Effector memory CD4-positive, alpha-beta T cell (primary cell): ENCODE results near the gene NAGS.
"Not testable (repeated sequence)": the region's sequence is repeated elsewhere in the genome, so short reads cannot be mapped to it uniquely, and the experiment has no call there.

ENCODE experiments used
- DNase-seq, 3 donors: peaks; one replicate each; pipeline ENCODE4 v3.0.0-alpha.2; 2020
- H3K27ac ChIP-seq: 2 replicates; pipeline ENCODE4 v1.7.0; 2013; ENCODE audit warnings: mild to moderate bottlenecking, low read length, moderate library complexity; ENCODE audit not compliant: insufficient read depth, poor library complexity, severe bottlenecking
- H3K27me3 ChIP-seq: replicated peaks from 2 replicates; pipeline ENCODE4 v1.7.0; 2013; ENCODE audit warnings: mild to moderate bottlenecking, low read length; ENCODE audit not compliant: insufficient read depth, control insufficient read depth, poor library complexity, severe bottlenecking
- H3K36me3 ChIP-seq: 2 replicates; pipeline ENCODE4 v1.7.0; 2013; ENCODE audit warnings: mild to moderate bottlenecking, low read length, moderate library complexity; ENCODE audit not compliant: control insufficient read depth, insufficient read depth
- H3K4me1 ChIP-seq: 2 replicates; pipeline ENCODE4 v1.7.0; 2013; ENCODE audit warnings: low read length, mild to moderate bottlenecking; ENCODE audit not compliant: control insufficient read depth, insufficient read depth, poor library complexity, severe bottlenecking
- H3K4me3 ChIP-seq: 2 replicates; pipeline ENCODE4 v1.7.0; 2013; ENCODE audit warnings: low read length, low read depth, mild to moderate bottlenecking; ENCODE audit not compliant: insufficient read depth, poor library complexity, severe bottlenecking
- H3K9me3 ChIP-seq: 2 replicates; pipeline ENCODE4 v1.7.0; 2013; ENCODE audit warnings: mild to moderate bottlenecking, low read length, moderate library complexity; ENCODE audit not compliant: control insufficient read depth

The NAGS gene

GRCh38 chr17:44038604-44039011, 34.2 kb downstream of the NAGS start:
- peaks cover 35% of the 10 kb centered on the region for H3K36me3 ChIP-seq
- H3K27ac ChIP-seq = no peak overlapping the region
- no peaks in the 10 kb centered on the region for H3K27me3 ChIP-seq
- no peak overlapping the region for H3K4me3 ChIP-seq
- H3K4me1 ChIP-seq = no peaks in the 10 kb centered on the region
- no peaks in the 10 kb centered on the region for H3K9me3 ChIP-seq
- DNase-seq = no peak

DNA sequence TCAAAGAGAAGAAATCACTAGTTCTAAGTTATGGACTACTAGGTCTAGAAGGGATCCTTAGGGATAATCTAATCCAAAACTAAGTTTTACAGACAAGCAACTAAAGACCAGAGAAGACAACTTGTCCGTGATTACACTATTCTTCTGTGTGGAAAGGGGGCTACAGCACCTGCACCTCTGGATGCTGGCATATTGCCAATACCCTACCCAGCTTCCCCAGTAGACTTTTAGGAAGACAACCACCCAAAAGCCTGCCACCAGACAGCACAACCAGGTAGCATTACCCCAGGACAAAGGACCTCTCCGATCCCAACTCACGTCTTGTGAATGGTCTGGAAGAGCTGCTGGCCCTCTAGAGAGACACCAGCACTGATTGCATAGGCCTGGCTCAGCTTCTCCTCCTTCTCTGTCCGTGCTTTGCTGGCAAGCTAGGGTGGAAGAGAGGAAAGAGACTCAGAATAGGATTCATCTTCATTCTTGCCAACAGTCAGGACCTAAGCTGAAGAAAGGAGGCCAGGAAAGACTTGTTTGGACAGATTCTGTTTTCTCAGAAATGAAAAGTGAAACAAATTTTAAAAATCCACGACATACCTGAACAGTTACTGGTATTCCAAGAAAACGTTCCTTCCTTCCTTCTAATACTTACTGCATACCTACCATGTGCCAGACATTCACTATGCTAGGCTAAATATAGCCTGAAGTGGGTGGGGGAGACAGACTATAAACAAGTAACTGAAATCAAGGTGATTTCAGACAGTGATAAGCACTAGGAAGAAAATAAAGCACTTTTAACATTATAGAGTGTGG, 35.6 kb downstream of the NAGS start:
- H3K36me3 ChIP-seq = peaks cover 30% of the 10 kb centered on the region
- no peak overlapping the region for H3K27ac ChIP-seq
- no peaks in the 10 kb centered on the region for H3K27me3 ChIP-seq
- no peaks in the 10 kb centered on the region for H3K4me1 ChIP-seq
- no peaks in the 10 kb centered on the region for H3K9me3 ChIP-seq
- DNase-seq = no peak
- H3K4me3 ChIP-seq = no peak overlapping the region

GRCh38 chr17:44043272-44043696, 38.9 kb downstream of the NAGS start:
- no peak for DNase-seq
- Histone ChIP-seq H3K36me3 (peaks cover 13% of the 10 kb centered on the region), H3K27me3 (no peaks in the 10 kb centered on the region), H3K27ac (no peak overlapping the region), H3K4me3 (no peak overlapping the region), H3K9me3 (no peaks in the 10 kb centered on the region), H3K4me1 (no peaks in the 10 kb centered on the region)

DNA sequence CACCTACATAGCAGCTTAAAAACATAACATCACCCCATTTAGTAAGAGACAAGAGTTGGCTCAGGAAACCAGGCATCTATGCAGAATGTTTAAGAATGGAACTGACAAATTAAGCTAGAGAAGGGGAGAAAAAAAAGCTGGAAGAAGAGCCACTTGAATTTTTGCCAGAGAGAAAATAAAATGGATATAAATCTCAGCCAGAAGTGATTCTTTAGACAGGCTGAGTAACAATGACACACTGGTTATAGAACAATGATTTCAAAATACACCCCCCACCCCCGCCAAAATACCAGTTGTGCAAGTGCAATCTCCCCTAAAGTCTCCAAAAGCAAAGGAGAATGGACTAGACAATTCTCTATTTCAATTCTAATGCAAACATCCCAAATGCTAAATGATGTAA, 39.6 kb downstream of the NAGS start:
- no peaks in the 10 kb centered on the region for H3K9me3 ChIP-seq
- no peak for DNase-seq
- H3K27me3 ChIP-seq = no peaks in the 10 kb centered on the region
- peaks cover 16% of the 10 kb centered on the region for H3K36me3 ChIP-seq
- H3K27ac ChIP-seq = no peak overlapping the region
- no peak overlapping the region for H3K4me3 ChIP-seq
- no peaks in the 10 kb centered on the region for H3K4me1 ChIP-seq

- Histone ChIP-seq H3K4me1 (no peaks in the 10 kb centered on the region), H3K36me3 (peaks cover 29% of the 10 kb centered on the region), H3K9me3 (no peaks in the 10 kb centered on the region), H3K27me3 (no peaks in the 10 kb centered on the region), H3K4me3 (no peak overlapping the region), H3K27ac (no peak overlapping the region)
- DNase-seq = no peak
Observed at GRCh38 chr17:44045486-44045885, 41.1 kb downstream of the NAGS start.

DNA sequence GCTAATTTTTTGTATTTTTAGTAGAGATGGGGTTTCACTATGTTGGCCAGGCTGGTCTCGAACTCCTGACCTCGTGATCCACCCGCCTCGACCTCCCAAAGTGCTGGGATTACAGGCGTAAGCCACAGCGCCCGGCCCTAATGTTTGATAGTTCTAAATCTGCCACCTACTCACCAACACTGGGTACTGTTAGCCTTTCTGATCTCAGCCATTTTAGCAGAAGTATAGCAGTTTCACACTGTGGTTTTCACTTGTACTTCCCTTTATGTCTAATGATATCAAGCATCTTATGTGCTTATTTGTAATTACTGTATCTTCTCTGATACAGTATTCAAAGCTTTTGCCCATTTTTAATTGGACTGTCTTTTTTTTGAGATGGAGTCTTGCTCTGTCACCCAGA, 42.5 kb downstream of the NAGS start:
- H3K36me3 ChIP-seq = peaks cover 40% of the 10 kb centered on the region
- H3K27me3 ChIP-seq, DNase-seq, H3K4me3 ChIP-seq, H3K4me1 ChIP-seq, H3K27ac ChIP-seq, H3K9me3 ChIP-seq: not testable (repeated sequence)

- Histone ChIP-seq H3K4me1 (no peaks in the 10 kb centered on the region), H3K36me3 (peaks cover 50% of the 10 kb centered on the region), H3K9me3 (no peaks in the 10 kb centered on the region), H3K27ac (no peak overlapping the region), H3K4me3 (no peak overlapping the region), H3K27me3 (no peaks in the 10 kb centered on the region)
- DNase-seq = no peak
Observed at GRCh38 chr17:44049294-44050060, 45.1 kb downstream of the NAGS start.

DNA sequence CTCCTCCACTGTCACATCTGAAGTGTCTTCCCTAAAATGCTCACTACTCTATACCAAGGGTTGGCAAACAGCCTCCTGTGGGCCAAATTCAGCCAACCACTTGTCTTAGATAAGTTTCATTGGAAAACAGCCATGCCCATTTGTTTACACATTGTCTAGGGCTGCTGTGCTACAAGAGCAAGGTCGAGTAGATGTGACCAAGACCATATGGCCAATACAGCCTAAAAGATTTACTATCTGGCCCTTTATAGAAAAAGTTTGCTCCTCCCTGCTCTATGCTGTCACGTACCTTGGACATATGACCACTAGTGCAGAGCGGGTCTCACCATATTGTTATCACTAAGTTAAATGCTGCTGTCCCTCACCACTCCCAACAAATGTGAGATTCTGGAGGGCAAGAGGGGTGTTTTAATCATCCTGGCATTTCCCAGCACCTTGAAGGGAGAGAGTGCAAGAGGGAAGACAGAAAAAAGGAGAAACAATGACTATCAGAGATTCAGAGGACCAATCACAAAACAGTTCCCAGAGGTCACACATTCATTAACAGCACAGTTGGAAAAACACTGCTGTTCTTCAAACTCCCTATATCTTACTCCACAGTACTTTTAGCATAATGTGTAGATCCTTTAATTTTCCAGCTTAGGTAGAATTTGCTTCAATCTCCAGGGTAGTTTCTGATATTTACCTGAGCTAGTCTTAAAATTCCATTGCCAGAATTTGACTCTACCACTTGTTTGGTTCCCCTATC, 48.9 kb downstream of the NAGS start:
- Histone ChIP-seq H3K36me3 (peaks cover 45% of the 10 kb centered on the region), H3K4me3 (no peak overlapping the region), H3K27ac (no peak overlapping the region), H3K9me3 (no peaks in the 10 kb centered on the region), H3K27me3 (no peaks in the 10 kb centered on the region), H3K4me1 (no peaks in the 10 kb centered on the region)
- DNase-seq = no peak
